GM18519 (cell line): ENCODE results near the gene ELOA2.
"Not testable (repeated sequence)": the region's sequence is repeated elsewhere in the genome, so short reads cannot be mapped to it uniquely, and the experiment has no call there.

Experiments
- ATAC-seq: cut with Tn5 transposase; IDR thresholded peaks from one replicate; pipeline ENCODE4 v1.9.1; 2021; ENCODE audit warnings: mild to moderate bottlenecking, moderate library complexity; ENCODE audit not compliant: unreplicated experiment, low FRiP score

Gene ELOA2

DNA sequence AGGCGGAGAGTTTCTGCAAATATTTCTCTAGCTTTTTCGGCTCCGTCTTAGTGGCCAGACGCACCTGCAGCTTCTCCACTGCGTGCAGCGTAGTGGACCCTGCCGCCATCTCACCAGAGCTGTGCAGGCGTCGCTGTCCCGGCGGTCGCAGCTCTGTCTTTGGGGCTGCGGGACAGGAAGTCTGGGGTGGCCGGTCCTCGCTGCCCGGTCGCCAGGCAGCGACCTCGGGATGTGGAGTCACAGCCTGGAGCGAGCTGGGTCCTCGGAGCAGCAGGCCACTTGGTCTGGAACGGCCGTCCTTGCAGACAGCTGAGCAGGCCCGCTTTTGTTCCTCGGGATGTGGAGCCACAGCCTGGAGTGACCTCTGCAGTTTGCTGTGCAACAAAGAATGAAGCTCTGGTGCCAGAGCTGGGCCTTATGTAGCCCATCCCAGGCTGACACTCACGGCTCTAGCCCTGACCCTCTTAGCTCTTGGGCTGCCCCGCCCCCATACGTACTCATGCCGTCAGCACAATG, at the start of gene ELOA2:
ELOA2 (minus strand) TSS at position 466 of the 516 bp plus-strand sequence; CDS start at position 109, 357 bp downstream.
- ATAC-seq = no peak

DNA sequence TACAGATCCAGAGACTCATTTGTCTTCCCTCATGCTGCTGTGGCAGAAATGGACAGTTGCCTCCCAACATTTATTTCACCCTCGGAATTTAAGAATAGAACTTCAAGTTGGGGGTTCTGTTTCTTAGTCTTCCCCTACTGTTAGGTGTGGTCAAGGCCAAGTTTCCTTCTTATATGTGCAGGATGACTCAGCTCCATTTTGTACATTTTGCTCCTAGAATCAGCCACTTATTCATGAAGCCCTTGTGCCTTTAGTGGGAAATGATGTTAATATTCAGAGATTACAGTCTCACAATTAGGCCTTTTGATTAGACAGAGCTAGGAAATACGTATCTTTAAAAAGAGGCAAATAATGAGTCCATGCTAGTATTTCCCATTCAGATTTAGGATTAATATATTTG, 46.2 kb upstream of the ELOA2 start:
- no peak for ATAC-seq

DNA sequence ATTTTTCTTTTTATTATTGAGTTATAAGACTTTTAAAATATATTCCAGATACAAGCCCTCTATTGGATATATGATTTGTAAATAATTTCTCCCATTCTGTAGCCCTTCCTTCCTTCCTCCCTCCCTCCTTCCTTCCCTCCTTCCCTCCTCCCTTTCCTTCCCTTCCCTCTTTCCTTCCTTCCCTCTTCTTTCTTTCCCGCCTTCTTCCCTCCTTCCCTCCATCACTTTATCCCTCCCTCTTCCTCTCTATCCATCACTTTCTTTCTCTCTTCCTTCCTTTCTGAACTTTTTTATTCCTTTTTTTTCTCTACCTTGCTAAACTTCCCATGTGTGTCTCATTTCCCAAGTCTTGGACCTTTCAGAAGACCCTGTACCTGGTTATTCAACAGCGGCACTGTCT, 45.5 kb upstream of the ELOA2 start:
- no peak for ATAC-seq

DNA sequence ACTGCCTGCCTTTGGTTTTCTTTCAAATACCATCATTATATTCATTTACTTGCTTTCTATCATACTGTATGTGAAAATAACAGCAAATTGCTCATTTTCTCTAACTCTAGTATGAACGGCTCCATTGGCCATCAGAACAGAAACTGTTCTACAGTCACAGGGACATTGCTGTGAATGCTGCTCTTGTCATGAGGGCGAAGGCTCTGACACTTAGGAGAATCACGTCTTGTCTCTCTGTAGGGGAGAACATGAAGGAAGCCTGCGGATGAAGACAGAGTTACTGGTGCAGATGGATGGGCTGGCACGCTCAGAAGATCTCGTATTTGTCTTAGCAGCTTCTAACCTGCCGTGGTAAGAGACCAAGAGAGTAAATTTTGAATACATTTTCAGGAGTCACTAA, 41.7 kb upstream of the ELOA2 start:
- ATAC-seq = no peak

DNA sequence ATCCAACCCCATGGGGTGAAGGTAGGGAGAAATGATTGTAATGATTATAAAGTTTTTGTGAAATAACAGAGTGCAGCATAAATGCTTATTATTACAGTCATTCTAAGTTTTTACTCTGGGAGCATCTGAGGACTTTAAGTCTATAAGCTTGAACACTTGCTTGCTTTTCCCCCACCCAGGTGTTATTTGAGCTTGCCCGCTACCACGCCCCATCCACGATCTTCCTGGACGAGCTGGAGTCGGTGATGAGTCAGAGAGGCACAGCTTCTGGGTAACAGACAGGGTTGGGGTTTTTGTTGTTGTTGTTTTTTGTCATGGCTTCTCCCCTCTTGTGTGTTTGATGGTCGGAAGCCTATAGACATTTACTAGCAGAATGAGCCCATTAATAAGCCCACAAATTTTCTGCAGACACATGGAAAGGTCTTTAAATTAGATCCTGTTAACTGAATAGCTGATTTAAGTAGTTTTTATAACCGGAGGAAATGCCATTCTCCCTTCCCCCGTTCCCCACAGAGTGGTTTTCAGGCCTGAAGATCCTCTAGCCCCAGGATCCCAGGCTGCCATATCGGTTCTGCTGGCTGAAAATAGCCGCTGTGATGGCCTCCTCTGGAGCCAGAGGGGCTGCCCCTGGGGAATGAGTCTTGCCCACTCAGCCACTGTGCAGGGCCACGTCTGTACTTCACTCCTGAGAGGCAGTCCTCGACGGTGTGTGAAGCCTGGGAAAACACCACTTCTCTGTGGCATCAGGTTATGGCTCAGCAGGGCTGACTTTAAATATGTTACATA, 39.9 kb upstream of the ELOA2 start:
- ATAC-seq = no peak

DNA sequence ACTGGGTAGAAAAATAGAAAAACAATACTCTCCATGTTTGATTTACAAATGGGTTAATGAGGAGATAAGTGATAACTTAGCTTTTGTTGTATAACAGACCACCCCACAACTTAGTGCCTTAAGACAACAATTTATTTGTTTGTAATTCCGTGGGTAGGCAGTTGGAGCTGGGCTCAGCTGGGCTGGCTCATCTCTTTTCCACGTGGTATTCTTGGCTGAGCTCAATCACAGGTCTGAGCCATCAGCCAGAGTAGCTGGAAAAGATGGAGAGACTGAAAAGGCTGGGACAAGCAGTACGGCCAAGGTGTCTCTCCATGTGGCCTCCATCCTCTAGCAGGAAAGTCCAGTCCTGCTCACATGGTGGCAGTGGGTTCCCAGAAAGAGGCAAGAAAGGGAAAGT, 32.2 kb upstream of the ELOA2 start:
- ATAC-seq = no peak

DNA sequence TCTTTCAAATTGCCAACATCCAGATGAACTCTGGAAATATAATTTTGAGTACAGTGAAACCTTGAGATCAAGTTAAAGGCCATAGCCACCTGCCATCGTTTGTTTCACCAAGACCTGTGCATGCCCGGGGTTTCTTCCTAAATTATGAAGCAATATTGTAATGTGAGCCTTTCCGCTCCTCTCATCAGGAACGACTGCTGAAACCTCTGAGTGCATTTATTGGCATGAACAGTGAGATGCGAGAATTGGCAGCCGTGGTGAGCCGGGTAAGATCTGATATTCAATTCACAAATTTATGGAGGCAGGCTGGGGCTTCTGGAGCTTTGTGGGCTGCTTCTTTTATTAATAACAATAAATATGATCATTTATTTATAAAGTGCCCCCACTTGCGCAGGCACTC, 27.7 kb upstream of the ELOA2 start:
- ATAC-seq = no peak

DNA sequence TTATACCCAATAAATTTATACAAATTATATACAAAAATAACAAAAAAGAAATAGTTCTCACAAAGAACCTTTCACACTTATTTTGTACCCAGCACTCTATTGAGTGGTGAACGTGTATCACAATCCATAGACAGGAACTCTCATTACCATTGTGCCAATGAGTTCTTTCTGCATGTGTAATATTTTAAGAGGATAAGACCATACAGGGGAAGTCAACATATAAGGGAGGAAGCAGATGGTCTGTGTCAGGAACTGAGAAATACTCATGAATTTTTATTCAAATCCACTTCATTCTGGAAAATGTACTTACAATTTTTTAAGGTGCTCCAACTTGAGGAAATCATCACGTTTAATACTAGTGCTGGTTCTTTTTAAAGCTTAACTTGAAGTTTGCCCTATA, 27.1 kb upstream of the ELOA2 start:
- ATAC-seq = no peak

DNA sequence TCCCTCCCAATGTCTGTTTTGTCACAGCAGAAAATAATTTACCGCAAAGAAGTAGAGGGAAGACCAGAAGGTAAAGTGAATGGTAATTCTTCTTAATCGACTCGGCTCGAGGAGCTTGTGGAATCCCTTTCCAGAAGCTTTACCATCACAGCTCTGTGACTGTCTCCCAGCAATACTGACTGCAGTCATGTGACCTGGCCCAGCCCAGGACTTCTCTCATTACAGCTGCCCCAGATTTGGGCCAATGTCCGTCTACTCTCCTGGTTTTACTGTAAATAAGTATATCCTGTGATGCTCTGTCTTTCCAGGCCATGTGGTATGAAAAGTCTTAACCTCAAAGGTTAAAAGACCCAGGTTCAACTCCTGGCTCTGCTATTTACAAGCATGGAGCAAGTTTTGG, 18.9 kb upstream of the ELOA2 start:
- ATAC-seq = no peak

DNA sequence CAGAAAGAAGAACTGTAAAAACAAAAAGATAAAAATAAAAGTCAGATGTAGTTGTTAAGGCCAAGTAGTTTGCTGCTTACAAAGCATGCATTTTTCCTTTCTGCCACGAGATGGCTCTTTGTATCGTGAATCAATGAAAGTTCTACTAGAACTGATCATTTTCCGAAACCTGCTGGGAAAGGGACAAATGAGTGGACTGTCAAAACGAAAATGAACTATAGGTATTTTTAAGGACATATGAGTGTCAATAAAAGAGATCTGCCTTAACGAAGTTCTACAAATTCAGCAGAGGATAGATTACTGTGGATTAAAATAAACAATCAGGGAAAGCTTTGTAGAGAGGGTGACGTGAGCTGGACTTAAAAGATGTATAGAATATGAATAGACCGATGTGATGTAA, 15.0 kb upstream of the ELOA2 start:
- ATAC-seq = no peak

- ATAC-seq = no peak
Measured at GRCh38 chr18:47040982-47041381, 5.6 kb upstream of the ELOA2 start.

GRCh38 chr18:47036927-47037578, 1.6 kb upstream of the ELOA2 start:
- no peak for ATAC-seq

- no peak for ATAC-seq
Measured at GRCh38 chr18:47036298-47036874, 965 bp upstream of the ELOA2 start.

GRCh38 chr18:47034591-47034990, 830 bp downstream of the ELOA2 start:
- not testable (repeated sequence) for ATAC-seq

GRCh38 chr18:47032945-47033344, 2.5 kb downstream of the ELOA2 start:
- no peak for ATAC-seq

- not testable (repeated sequence) for ATAC-seq
Measured at GRCh38 chr18:47030887-47031286, 4.5 kb downstream of the ELOA2 start.

- not testable (repeated sequence) for ATAC-seq
Measured at GRCh38 chr18:47029684-47030353, 5.6 kb downstream of the ELOA2 start.

- not testable (repeated sequence) for ATAC-seq
Measured at GRCh38 chr18:47028738-47029137, 6.7 kb downstream of the ELOA2 start.

DNA sequence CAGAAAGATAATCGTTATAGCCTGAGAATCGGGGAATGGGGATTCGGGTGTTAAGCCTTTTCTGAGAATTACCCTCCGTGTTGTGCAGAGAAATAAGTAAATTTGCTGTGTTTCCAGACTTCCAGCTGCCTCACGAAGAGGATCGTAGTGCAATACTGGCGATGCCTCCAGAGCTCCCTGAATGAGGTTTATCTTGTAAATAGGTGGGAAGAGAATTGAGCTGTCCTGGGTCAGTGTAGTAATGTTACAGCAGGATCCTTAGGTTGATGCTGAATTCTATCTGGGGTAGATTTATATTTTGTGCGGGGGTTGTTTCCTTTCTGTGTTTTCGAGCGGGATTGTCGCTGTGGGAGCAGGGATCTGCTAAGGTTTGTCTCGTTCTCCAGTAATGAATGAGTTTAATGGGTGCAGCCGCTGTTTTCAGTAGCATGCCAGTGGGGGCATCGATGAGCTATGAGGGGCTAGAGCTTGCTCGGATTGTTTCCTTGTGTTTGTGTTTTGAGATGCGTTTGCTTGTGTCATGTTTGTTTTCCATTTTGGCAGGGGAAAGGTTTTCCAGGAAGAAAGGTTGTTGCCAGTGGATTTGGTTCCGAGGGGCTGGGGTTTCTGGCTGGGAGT, 9.8 kb downstream of the ELOA2 start:
- ATAC-seq = not testable (repeated sequence)

DNA sequence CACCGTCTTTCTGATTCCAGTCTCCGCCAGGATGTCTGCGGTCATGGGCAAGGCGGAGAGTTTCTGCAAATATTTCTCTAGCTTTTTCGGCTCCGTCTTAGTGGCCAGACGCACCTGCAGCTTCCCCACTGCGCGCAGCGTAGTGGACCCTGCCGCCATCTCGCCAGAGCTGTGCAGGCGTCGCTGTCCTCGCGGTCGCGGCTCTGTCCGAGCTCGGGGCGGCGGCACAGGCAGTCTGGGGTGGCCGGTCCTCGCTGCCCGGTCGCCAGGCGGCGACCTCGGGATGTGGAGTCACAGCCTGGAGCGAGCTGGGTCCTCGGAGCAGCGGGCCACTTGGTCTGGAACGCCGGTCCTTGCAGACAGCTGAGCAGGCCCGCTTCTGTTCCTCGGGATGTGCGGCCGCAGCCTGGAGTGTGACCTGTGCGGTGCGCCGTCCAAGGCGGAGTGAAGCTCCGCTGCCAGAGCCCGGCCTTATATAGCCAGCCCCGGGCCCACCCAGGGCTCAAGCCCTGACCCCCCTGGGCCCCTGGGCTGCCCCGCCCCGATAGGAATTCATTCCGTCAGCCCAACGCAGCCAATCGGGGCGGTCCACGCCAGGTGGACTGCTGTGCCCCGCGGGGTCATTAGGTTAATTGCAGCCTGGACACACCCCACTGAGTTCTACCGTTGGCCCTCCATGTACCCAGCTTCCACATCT, 11.5 kb downstream of the ELOA2 start:
- not testable (repeated sequence) for ATAC-seq
